Hepatic stellate cell (primary cell): Measurements from ENCODE around the gene SYT3.
"Not testable (repeated sequence)": the region's sequence is repeated elsewhere in the genome, so short reads cannot be mapped to it uniquely, and the experiment has no call there.

ENCODE experiments used
- DNase-seq: peaks from one replicate; pipeline ENCODE4 v3.0.0; 2011; ENCODE audit warnings: low spot score

SYT3 gene

DNA sequence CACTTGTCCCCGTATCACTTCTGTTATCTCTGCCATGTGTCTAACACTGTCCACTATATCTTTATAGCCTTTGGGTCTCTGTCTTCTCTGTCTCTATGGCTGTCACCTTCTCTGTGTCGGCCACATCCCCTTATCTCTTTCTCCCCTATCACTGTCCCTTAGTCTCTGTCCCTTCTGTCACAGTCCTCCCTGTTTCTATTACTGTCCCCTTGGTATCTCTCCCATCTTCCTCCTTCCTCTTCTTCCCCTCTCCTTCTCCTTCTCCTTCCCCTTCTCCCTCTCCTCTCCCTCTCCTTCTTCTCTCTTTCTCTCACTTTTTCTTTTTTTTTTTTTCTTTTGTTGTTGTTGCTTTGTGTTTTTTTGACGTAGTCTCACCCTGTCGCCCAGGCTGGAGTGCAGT lies 36.7 kb downstream of the SYT3 start:
- no peak for DNase-seq

DNA sequence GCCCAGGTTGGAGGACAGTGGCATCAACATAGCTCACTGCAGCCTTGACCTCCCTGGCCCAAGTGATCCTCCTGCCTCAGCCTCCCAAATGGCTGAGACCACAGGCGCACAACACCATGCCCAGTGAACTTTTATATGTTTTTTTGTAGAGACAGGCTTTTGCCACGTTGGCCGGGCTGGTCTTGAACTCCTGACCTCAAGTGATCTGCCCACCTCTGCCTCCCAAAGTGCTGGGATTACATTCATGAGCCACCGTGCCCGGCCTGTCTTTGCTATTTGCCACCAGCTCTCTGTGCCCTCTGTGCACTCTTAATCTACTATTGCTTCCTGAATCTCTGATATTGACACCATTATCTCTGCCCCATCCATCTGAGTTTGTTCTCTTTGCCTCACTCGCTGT lies 37.2 kb downstream of the SYT3 start:
- DNase-seq: no peak

DNA sequence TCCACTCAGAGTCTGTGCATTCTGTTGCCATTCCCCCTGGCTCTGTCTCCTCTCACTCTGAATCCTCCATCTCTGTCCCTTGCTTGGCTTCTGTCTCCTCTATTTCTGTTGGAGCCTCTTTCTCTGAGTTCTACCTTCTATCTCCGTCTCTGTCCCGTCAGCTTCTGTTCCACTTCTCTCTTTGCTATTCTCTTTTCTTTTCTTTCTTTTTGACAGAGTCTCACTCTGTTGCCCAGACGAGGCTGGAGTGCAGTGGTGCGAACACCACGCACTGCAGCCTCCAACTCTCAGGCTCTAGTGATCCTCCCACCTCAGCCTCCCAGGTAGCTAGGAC lies 37.6 kb downstream of the SYT3 start:
- DNase-seq: no peak

DNA sequence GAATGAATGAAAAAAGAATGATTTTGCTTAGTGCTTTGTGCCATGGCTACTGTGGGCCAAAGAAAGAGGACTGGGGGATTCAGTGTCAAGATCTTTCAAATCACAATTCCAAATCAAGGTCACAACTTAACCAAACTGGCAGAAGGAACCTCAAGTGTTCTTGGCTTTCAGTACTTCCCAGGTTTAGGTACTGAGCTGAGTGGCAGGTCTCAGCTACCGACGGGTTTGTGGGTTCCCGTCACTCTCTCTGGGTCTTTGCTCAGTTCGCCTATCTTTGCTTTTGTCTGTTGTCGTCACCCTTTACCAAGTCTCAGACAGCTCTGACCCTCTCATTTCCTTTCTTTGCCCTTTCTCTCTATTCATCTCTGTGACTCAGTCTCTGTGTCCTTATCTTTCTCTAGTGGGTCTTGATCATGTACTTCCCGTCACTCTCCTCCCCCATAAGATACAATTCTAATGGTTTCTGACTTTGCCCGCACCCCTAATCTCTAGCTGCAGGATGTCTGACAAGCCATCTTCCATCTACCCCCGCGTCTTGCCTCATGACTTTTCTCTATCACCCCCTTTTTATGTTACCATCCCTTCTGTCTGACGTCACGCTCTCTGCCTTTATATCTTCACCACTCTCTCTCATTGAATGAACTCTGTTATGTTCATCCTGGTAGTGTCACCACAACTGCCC lies 38.1 kb downstream of the SYT3 start:
- no peak for DNase-seq

DNA sequence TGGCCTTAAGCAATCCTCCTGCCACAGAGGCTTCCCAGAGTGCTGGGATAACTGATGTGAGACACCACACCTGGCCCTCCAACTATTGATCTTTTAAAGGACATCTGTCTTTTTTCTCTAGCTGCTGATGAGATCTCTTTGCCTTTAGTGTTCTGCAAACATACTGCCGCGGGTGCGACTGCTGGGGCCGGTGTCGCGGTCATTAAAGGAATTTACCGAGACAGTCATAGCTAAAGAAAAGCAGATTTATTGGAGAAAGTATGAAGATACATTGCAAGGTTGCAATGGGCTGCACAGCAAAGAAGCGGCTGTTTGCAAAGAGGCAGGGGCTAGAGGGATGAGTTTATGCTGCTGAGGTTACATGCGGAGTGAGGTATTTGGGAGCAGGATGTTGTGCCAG lies 40.3 kb downstream of the SYT3 start:
- no peak for DNase-seq

DNA sequence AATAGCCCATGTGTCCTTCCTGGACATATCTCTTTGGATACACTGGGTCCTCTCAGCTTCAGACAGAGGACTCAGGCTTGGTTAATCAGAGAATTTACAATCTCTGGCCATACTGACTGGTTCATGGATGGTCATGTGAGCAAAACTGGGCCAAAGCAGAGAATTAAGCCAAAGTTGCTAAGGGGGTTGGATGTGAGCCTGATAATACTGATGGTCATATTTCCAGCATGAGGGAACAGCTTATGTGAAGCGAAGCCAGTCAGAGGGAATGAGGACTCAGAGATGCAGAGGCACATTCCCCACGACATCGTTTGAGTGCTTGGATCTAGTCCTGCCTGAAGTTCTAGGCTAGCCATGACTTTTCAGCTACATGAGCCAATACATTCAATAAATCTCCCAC lies 49.5 kb downstream of the SYT3 start:
- no peak for DNase-seq

DNA sequence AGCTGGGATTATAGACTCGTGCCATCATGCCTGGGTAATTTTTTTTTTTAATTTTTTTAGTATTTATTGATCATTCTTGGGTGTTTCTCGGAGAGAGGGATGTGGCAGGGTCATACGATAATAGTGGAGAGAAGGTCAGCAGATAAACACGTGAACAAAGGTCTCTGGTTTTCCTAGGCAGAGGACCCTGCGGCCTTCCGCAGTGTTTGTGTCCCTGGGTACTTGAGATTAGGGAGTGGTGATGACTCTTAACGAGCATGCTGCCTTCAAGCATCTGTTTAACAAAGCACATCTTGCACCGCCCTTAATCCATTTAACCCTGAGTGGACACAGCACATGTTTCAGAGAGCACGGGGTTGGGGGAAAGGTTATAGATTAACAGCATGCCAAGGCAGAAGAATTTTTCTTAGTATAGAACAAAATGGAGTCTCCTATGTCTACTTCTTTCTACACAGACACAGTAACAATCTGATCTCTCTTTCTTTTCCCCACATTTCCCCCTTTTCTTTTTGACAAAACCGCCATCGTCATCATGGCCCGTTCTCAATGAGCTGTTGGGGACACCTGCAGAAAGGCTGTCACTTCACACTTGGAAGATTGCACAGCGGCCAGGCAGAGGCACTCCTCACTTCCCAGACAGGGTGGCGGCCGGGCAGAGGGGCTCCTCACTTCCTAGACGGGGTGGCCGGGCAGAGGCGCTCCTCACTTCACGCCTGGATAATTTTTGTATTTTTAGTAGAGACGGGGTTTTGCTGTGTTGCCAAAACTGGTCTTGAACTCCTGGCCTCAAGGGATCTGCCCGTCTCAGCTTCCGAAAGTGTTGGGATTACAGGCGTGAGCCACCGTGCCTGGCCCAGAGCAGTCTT lies 57.7 kb downstream of the SYT3 start:
- DNase-seq: not testable (repeated sequence)

DNA sequence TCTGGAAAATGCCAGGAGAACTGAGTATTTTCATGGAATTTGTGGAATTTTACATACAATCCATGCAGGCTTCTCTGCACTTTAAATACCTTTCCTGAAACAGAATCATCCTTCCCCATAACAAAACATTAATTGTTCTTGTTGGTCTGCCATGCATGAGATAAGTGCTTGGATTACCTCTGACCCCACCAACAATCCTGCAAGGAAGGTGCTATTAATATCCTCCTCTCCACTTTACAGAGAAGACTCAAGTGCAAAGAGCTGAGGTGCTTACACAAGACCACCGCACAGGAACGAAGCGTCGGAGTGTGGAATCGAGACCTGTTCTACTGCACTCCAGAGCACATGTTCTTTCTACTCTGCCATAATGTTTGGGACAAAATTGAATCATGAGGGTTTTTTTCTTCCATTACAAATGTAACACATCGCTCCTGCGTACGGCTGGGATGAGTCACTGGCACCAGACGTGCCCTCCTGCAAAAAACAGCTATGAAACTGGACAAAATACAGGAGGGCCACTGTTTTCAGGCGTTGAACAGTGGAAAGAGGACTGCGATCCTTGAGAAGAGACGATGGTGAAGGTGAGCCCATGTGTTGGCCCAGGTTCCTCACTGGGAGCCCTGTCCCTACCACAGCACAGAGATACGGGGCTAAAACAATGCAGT lies 58.6 kb downstream of the SYT3 start:
- no peak for DNase-seq

DNA sequence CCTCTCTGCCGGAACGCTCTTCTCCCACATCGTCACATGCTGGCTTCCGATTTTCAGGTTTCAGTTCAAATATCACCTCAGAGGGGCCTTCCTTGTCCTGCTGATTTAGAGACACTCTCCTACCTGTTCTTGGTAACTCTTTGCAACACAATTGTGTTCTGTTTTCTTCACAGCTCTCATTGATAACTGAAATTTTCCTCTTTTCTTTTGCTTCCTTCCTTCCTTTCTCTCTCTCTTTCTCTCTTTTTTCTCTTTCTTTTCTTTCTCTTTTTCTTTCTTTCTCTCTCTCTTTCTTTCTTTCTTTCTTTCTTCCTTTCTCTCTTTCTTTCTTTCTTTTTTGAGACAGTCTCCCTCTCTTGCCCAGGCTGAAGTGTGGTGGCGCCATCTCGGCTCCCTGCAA lies 59.4 kb downstream of the SYT3 start:
- DNase-seq: no peak

DNA sequence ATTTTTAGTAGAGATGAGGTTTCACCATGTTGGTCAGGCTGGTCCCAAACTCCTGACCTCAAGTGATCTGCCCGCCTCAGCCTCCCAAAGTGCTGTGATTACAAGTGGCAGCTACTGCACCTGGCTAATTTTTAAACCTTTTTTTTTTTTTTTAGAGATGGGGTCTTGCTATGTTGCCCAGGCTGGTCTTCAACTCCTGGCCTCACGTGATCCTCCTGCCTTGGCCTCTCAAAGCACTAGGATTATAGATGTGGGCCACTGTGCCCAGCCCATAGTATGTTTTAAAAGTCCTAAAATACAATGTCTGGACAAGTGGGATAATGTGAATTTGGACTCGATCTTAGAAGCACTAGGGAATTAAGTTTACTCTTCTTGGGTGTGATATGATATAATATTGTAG lies 62.9 kb downstream of the SYT3 start:
- not testable (repeated sequence) for DNase-seq

DNA sequence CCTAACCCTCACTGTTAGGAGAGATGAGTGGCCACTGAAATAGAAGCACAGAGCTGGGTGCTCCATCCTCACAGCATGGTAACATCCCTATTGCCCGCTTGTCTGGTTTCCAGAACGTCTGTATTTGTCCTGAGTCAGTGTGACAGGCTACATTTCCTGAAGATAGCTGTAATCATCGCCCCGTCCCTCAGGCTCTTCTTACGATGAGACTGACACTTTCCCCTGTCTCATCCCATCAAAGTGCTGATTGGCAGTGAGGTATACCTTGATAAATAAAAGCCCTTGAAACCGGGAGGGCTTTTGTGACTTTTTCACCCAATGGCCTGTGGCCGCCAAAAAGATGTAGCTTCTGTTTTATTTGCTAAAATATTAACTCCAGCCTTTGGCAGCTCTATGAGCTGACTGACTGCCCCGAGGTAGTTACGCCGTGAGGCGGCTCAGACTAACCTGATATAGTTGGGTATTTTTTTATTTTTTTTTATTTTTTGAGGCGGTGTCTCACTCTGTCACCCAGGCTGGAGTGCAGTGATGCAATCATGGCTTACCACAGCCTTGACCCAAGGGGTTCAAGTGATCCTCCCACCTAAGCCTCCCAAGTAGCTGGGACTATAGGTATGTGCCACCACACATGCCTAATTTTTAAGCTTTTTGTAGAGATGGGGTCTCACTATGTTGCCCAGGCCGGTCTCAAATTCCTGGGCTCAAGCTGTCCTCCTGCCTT lies 65.8 kb downstream of the SYT3 start:
- DNase-seq: no peak
